Trophoblast cell (in vitro differentiated cells and primary cell): ENCODE measurements around the gene MAGEA2B.
"Not testable (repeated sequence)": the region's sequence is repeated elsewhere in the genome, so short reads cannot be mapped to it uniquely, and the experiment has no call there.

Experiments used
- DNase-seq, 2 donors: peaks; one replicate each; pipeline ENCODE4 v3.0.0-alpha.2; 2016
- H2AFZ ChIP-seq: 2 replicates; pipeline ENCODE4 v1.6.1; 2013; ENCODE audit warnings: low read length, moderate library complexity, mild to moderate bottlenecking; ENCODE audit not compliant: insufficient read depth, poor library complexity
- H2AK5ac ChIP-seq: 2 replicates; pipeline ENCODE4 v1.6.1; 2013; ENCODE audit warnings: mild to moderate bottlenecking, low read length
- H2BK120ac ChIP-seq: 2 replicates; pipeline ENCODE4 v1.6.1; 2013; ENCODE audit warnings: low read length, mild to moderate bottlenecking, moderate library complexity; ENCODE audit not compliant: insufficient read depth, poor library complexity
- H2BK12ac ChIP-seq: 2 replicates; pipeline ENCODE4 v1.6.1; 2013; ENCODE audit warnings: mild to moderate bottlenecking, low read length, moderate library complexity
- H2BK5ac ChIP-seq: 2 replicates; pipeline ENCODE4 v1.6.1; 2013; ENCODE audit warnings: low read length, low read depth, moderate library complexity, mild to moderate bottlenecking; ENCODE audit not compliant: poor library complexity
- H3K14ac ChIP-seq: 2 replicates; pipeline ENCODE4 v1.6.1; 2013; ENCODE audit warnings: mild to moderate bottlenecking, low read length
- H3K18ac ChIP-seq: 2 replicates; pipeline ENCODE4 v1.6.1; 2013; ENCODE audit warnings: mild to moderate bottlenecking, low read length
- H3K23ac ChIP-seq: 2 replicates; pipeline ENCODE4 v1.6.1; 2013; ENCODE audit warnings: low read length
- H3K27ac ChIP-seq: 2 replicates; pipeline ENCODE4 v1.5.1; 2013; ENCODE audit warnings: low read depth, mild to moderate bottlenecking, inconsistent platforms, low read length, moderate library complexity
- H3K27me3 ChIP-seq: 2 replicates; pipeline ENCODE4 v1.6.1; 2013; ENCODE audit warnings: inconsistent platforms, mild to moderate bottlenecking, low read length, moderate library complexity; ENCODE audit not compliant: insufficient read depth
- H3K36me3 ChIP-seq, 2 experiments: 1 replicate in 1 of 2; 2 replicates in 1 of 2; pipeline ENCODE4 v1.6.1; 2013; ENCODE audit warnings: low read length in 2 of 2, mild to moderate bottlenecking in 2 of 2, moderate library complexity in 1 of 2; ENCODE audit not compliant: insufficient read depth in 2 of 2, control insufficient read depth in 1 of 2
- H3K4ac ChIP-seq: 2 replicates; pipeline ENCODE4 v1.6.1; 2013; ENCODE audit warnings: low read depth, mild to moderate bottlenecking, low read length, moderate library complexity
- H3K4me1 ChIP-seq, 2 experiments: 1 replicate in 1 of 2; 2 replicates in 1 of 2; pipeline ENCODE4 v1.6.1; 2013; ENCODE audit warnings: low read length in 2 of 2, mild to moderate bottlenecking in 2 of 2, moderate library complexity in 1 of 2; ENCODE audit not compliant: insufficient read depth in 2 of 2, control insufficient read depth in 1 of 2
- H3K4me2 ChIP-seq: 2 replicates; pipeline ENCODE4 v1.6.1; 2013; ENCODE audit warnings: inconsistent platforms, mild to moderate bottlenecking, low read length, moderate library complexity
- H3K4me3 ChIP-seq: 2 replicates; pipeline ENCODE4 v1.5.1; 2013; ENCODE audit warnings: mild to moderate bottlenecking, low read depth, low read length, inconsistent platforms
- H3K79me1 ChIP-seq: one replicate; pipeline ENCODE4 v1.6.1; 2013; ENCODE audit warnings: low read length
- H3K79me2 ChIP-seq: 2 replicates; pipeline ENCODE4 v1.6.1; 2013; ENCODE audit warnings: low read length, mild to moderate bottlenecking; ENCODE audit not compliant: control insufficient read depth, insufficient read depth, poor library complexity
- H3K9ac ChIP-seq: 2 replicates; pipeline ENCODE4 v1.6.1; 2013; ENCODE audit warnings: mild to moderate bottlenecking, low read length
- H3K9me3 ChIP-seq: 2 replicates; pipeline ENCODE4 v1.6.1; 2013; ENCODE audit warnings: low read depth, mild to moderate bottlenecking, control low read depth, inconsistent platforms, low read length; ENCODE audit not compliant: insufficient read depth
- H4K12ac ChIP-seq: 2 replicates; pipeline ENCODE4 v1.6.1; 2013; ENCODE audit warnings: low read depth, mild to moderate bottlenecking, low read length, moderate library complexity
- H4K8ac ChIP-seq: 2 replicates; pipeline ENCODE4 v1.6.1; 2013; ENCODE audit warnings: low read depth, mild to moderate bottlenecking, low read length, moderate library complexity
- H4K91ac ChIP-seq: one replicate; pipeline ENCODE4 v1.6.1; 2013; ENCODE audit warnings: low read depth, mild to moderate bottlenecking, low read length, moderate library complexity
- WGBS: extraction: QIAGEN DNeasy Blood & Tissue Kit; methylation state at CpG from one replicate; pipeline ENCODE4 v1.1.7; 2013; ENCODE audit warnings: missing lambda C conversion rate; ENCODE audit not compliant: insufficient read length, insufficient coverage; ENCODE audit errors: extremely low coverage; 5-methylcytosine and 5-hydroxymethylcytosine counted together

The MAGEA2B gene

DNA sequence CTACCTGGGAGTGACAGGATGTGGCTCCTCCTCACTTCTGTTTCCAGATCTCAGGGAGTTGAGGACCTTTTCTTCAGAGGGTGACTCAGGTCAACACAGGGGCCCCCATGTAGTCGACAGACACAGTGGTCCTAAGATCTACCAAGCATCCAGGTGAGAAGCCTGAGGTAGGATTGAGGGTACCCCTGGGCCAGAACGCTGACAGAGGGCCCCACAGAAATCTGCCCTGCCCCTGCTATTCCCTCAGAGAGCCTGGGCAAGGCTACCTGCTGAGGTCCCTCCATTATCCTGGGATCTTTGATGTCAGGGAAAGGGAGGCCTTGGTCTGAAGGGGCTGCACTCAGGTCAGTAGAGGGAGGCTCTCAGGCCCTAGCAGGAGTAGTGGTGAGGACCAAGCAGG, 20.7 kb downstream of the MAGEA2B start:
- H3K36me3 ChIP-seq = no peaks in the 10 kb centered on the region
- no peaks in the 10 kb centered on the region for H3K4me1 ChIP-seq
- H4K91ac ChIP-seq = no peak overlapping the region
- no peak overlapping the region for H3K27ac ChIP-seq
- H2BK120ac ChIP-seq = no peak overlapping the region
- no peak overlapping the region for H3K23ac ChIP-seq
- no peak overlapping the region for H3K14ac ChIP-seq
- H3K4me3 ChIP-seq = no peak overlapping the region
- H3K4me2 ChIP-seq = no peak overlapping the region
- H3K9ac ChIP-seq = no peak overlapping the region
- no peak overlapping the region for H4K8ac ChIP-seq
- no peaks in the 10 kb centered on the region for H3K79me1 ChIP-seq
- no peak overlapping the region for H2AFZ ChIP-seq
- H3K9me3 ChIP-seq = no peaks in the 10 kb centered on the region
- no peak overlapping the region for H4K12ac ChIP-seq
- no peak overlapping the region for H2AK5ac ChIP-seq
- no CpG with 5 or more reads among the region's 2 CpGs for WGBS
- DNase-seq = no peak
- H2BK12ac ChIP-seq = no peak overlapping the region
- no peak overlapping the region for H2BK5ac ChIP-seq
- no peak overlapping the region for H3K4ac ChIP-seq
- no peak overlapping the region for H3K18ac ChIP-seq
- no peaks in the 10 kb centered on the region for H3K79me2 ChIP-seq
- no peaks in the 10 kb centered on the region for H3K27me3 ChIP-seq

DNA sequence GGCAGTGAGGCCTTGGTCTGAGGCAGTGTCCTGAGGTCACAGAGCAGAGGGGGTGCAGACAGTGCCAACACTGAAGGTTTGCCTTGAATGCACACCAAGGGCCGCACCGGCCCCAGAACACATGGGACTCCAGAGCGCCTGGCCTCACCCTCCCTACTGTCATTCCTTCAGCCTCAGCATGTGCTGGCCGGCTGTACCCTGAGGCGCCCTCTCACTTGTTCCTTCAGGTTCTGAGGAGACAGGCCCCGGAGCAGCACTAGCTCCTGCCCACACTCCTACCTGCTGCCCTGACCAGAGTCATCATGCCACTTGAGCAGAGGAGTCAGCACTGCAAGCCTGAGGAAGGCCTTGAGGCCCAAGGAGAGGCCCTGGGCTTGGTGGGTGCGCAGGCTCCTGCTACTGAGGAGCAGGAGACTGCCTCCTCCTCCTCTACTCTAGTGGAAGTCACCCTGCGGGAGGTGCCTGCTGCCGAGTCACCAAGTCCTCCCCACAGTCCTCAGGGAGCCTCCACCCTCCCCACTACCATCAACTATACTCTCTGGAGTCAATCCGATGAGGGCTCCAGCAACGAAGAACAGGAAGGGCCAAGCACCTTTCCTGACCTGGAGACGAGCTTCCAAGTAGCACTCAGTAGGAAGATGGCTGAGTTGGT, 21.6 kb downstream of the MAGEA2B start:
- H2BK12ac ChIP-seq = no peak overlapping the region
- no peak overlapping the region for H2BK120ac ChIP-seq
- DNase-seq = no peak
- no peaks in the 10 kb centered on the region for H3K79me1 ChIP-seq
- H2AK5ac ChIP-seq = no peak overlapping the region
- H3K4ac ChIP-seq = no peak overlapping the region
- H3K9me3 ChIP-seq = no peaks in the 10 kb centered on the region
- H2AFZ ChIP-seq = no peak overlapping the region
- no peak overlapping the region for H3K23ac ChIP-seq
- H3K4me3 ChIP-seq = no peak overlapping the region
- no CpG with 5 or more reads among the region's 12 CpGs for WGBS
- H3K14ac ChIP-seq = no peak overlapping the region
- no peak overlapping the region for H3K18ac ChIP-seq
- no peaks in the 10 kb centered on the region for H3K36me3 ChIP-seq
- no peak overlapping the region for H4K12ac ChIP-seq
- H3K79me2 ChIP-seq = no peaks in the 10 kb centered on the region
- H3K27ac ChIP-seq = no peak overlapping the region
- no peak overlapping the region for H4K8ac ChIP-seq
- H3K27me3 ChIP-seq = no peaks in the 10 kb centered on the region
- no peak overlapping the region for H4K91ac ChIP-seq
- H2BK5ac ChIP-seq = no peak overlapping the region
- no peak overlapping the region for H3K9ac ChIP-seq
- no peak overlapping the region for H3K4me2 ChIP-seq
- no peaks in the 10 kb centered on the region for H3K4me1 ChIP-seq

DNA sequence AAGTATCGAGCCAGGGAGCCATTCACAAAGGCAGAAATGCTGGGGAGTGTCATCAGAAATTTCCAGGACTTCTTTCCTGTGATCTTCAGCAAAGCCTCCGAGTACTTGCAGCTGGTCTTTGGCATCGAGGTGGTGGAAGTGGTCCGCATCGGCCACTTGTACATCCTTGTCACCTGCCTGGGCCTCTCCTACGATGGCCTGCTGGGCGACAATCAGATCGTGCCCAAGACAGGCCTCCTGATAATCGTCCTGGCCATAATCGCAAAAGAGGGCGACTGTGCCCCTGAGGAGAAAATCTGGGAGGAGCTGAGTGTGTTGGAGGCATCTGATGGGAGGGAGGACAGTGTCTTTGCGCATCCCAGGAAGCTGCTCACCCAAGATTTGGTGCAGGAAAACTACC, 22.1 kb downstream of the MAGEA2B start:
- not testable (repeated sequence) for H4K8ac ChIP-seq, H3K27me3 ChIP-seq, H4K12ac ChIP-seq, H3K4me1 ChIP-seq, H2BK5ac ChIP-seq, H3K9ac ChIP-seq, H3K18ac ChIP-seq, H3K4me3 ChIP-seq, H2AK5ac ChIP-seq, H3K79me2 ChIP-seq, H3K27ac ChIP-seq, H3K9me3 ChIP-seq, H3K79me1 ChIP-seq, H2BK120ac ChIP-seq, H4K91ac ChIP-seq, H3K14ac ChIP-seq, H3K23ac ChIP-seq, H2AFZ ChIP-seq, H3K4me2 ChIP-seq, H2BK12ac ChIP-seq, DNase-seq, H3K36me3 ChIP-seq, H3K4ac ChIP-seq
- WGBS = no CpG with 5 or more reads among the region's 12 CpGs

DNA sequence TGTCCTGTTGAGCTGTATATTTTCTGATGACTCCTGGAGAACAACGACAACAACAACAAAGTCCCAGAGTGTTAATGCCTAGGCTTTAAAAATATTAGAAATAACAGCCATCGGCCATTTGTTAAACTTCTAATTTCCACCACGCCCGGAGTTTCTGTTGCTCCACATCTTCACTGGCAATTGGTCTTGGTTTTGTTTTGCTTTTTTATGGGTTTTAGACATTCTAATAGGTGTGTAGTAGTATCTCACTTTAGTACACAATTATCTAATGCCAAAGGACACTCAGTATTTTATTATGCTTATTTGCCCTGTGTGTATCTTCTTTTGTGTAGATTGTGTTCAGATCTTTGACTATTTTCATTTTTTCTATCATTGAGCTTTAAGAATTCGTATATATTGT, 24.1 kb downstream of the MAGEA2B start:
- Histone ChIP-seq H3K79me1 (no peaks in the 10 kb centered on the region), H4K8ac (no peak overlapping the region)

More for the DNA sequence above, 24.1 kb downstream of the MAGEA2B start:
- Histone ChIP-seq H2AK5ac (no peak overlapping the region), H3K9ac (no peak overlapping the region), H3K18ac (no peak overlapping the region), H3K9me3 (no peaks in the 10 kb centered on the region), H3K4ac (no peak overlapping the region), H3K27ac (no peak overlapping the region), H3K79me2 (no peaks in the 10 kb centered on the region), H2AFZ (no peak overlapping the region), H2BK5ac (no peak overlapping the region), H3K27me3 (no peaks in the 10 kb centered on the region), H4K91ac (no peak overlapping the region), H3K4me3 (no peak overlapping the region), H3K4me2 (no peak overlapping the region), H3K4me1 (no peaks in the 10 kb centered on the region), H4K12ac (no peak overlapping the region), H3K36me3 (no peaks in the 10 kb centered on the region), H2BK12ac (no peak overlapping the region), H3K14ac (no peak overlapping the region), H2BK120ac (no peak overlapping the region), H3K23ac (no peak overlapping the region)
- whole genome bisulfite sequencing = no CpG with 5 or more reads among the region's 5 CpGs
- no peak for DNase-seq
